Fibroblast of lung (primary cell): ENCODE data around the gene SYNE1. TPM values are rescaled to one million over a fixed set of nuclear protein-coding genes. Genes with fewer than 3 reads are reported as not detected.

Source experiments
- DNase-seq, 2 donors: peaks; one replicate each; pipeline versions ENCODE4 v3.0.0 to v3.0.0-alpha.2; 2010; ENCODE audit warnings: low read depth in 2 of 2
- H2AFZ ChIP-seq: 2 replicates; pipeline ENCODE4 v1.5.1; 2012; ENCODE audit warnings: low read length, control low read depth, inconsistent platforms
- H3K27ac ChIP-seq: 2 replicates; pipeline ENCODE4 v1.5.1; 2011; ENCODE audit warnings: low read length, control low read depth; ENCODE audit not compliant: insufficient read depth
- H3K27me3 ChIP-seq: 2 replicates; pipeline ENCODE4 v1.5.1; 2011; ENCODE audit warnings: mild to moderate bottlenecking, low read length; ENCODE audit not compliant: control insufficient read depth, insufficient read depth
- H3K36me3 ChIP-seq: 2 replicates; pipeline ENCODE4 v1.5.1; 2011; ENCODE audit warnings: low read length; ENCODE audit not compliant: control insufficient read depth, insufficient read depth
- H3K4me1 ChIP-seq: 2 replicates; pipeline ENCODE4 v1.5.1; 2011; ENCODE audit warnings: low read length; ENCODE audit not compliant: control insufficient read depth, insufficient read depth; ENCODE audit errors: extremely low read depth
- H3K4me2 ChIP-seq: 2 replicates; pipeline ENCODE4 v1.5.1; 2011; ENCODE audit warnings: low read length, control low read depth; ENCODE audit not compliant: insufficient read depth; ENCODE audit errors: extremely low read depth
- H3K4me3 ChIP-seq, 4 experiments: fragments of 200-600 bp in 1 of 4; sonication (generic) in 1 of 4; replicated peaks in 1 of 4; 2 replicates each; pipeline ENCODE4 v1.5.1; 2011 to 2016; ENCODE audit warnings: low read length in 4 of 4, low read depth in 3 of 4, mild to moderate bottlenecking in 3 of 4, control low read depth in 2 of 4, inconsistent platforms in 1 of 4, mixed read lengths in 1 of 4; ENCODE audit not compliant: insufficient read depth in 1 of 4; ENCODE audit errors: control extremely low read depth in 1 of 4
- H3K79me2 ChIP-seq: 2 replicates; pipeline ENCODE4 v1.5.1; 2012; ENCODE audit warnings: mild to moderate bottlenecking, low read length, inconsistent platforms; ENCODE audit not compliant: control insufficient read depth, insufficient read depth
- H3K9ac ChIP-seq: 2 replicates; pipeline ENCODE4 v1.5.1; 2011; ENCODE audit warnings: mild to moderate bottlenecking, low read length, control low read depth; ENCODE audit not compliant: insufficient read depth
- H3K9me3 ChIP-seq: 2 replicates; pipeline ENCODE4 v1.5.1; 2012; ENCODE audit warnings: low read depth, low read length; ENCODE audit not compliant: control insufficient read depth, insufficient read depth
- H4K20me1 ChIP-seq: 2 replicates; pipeline ENCODE4 v1.5.1; 2011; ENCODE audit warnings: low read length; ENCODE audit not compliant: control insufficient read depth, insufficient read depth; ENCODE audit errors: extremely low read depth
- CTCF ChIP-seq, 2 donors: IDR thresholded peaks in 1 of 2; conservative IDR thresholded peaks in 1 of 2; 1 replicate in 1 of 2; 2 replicates in 1 of 2; pipeline ENCODE4 v1.5.1; 2011 to 2012; ENCODE audit warnings: low read length in 2 of 2, control low read depth in 1 of 2, inconsistent platforms in 1 of 2, low read depth in 1 of 2, mild to moderate bottlenecking in 1 of 2
- EZH2 ChIP-seq: IDR thresholded peaks from 2 replicates; pipeline ENCODE4 v1.5.1; 2012; ENCODE audit warnings: low read length, control low read depth, mild to moderate bottlenecking; ENCODE audit errors: missing control alignments
- polyA plus RNA-seq, 2 donors: library from polyadenylated mRNA; depleted of rRNA in 1 of 2; stranded (reverse) in 1 of 2; unstranded in 1 of 2; fragments of >200 nt; gene quantifications; 2 replicates each; pipeline ENCODE4 v1.2.1, GENCODE V29; 2011 to 2012; ENCODE audit warnings: missing spikeins in 1 of 2
- total RNA-seq: library from RNA; depleted of rRNA; stranded (reverse); fragments of >200 nt; gene quantifications from 2 replicates; pipeline ENCODE4 v1.2.1, GENCODE V29; 2014

SYNE1 gene
- total and polyA plus RNA-seq, 2 donors (not counting 1 experiment from before 2014, with no cell fraction given): 21.7 to 219 TPM

GRCh38 chr6:152598421-152598820 lies 38.7 kb downstream of the SYNE1 start:
- H3K79me2 ChIP-seq: no peaks in the 10 kb centered on the region
- no peak overlapping the region for H2AFZ ChIP-seq
- H3K4me2 ChIP-seq: no peak overlapping the region
- DNase-seq: no peak
- H4K20me1 ChIP-seq: no peaks in the 10 kb centered on the region
- no peaks in the 10 kb centered on the region for H3K27me3 ChIP-seq
- H3K27ac ChIP-seq: no peak overlapping the region
- no peak for TF ChIP-seq CTCF (conservative IDR thresholded peaks at IDR 0.05 in 1 of 2, IDR thresholded peaks at IDR 0.05 in 1 of 2; ENCODE audit: low read depth in 1 of 2, low read length in 2 of 2)
- TF ChIP-seq EZH2: no peak
- no peaks in the 10 kb centered on the region for H3K4me1 ChIP-seq
- no peak overlapping the region for H3K9ac ChIP-seq
- no peak overlapping the region for H3K4me3 ChIP-seq
- H3K9me3 ChIP-seq: no peaks in the 10 kb centered on the region
- H3K36me3 ChIP-seq: no peaks in the 10 kb centered on the region

GRCh38 chr6:152596726-152597125 lies 40.4 kb downstream of the SYNE1 start:
- H3K27ac ChIP-seq: no peak overlapping the region
- H2AFZ ChIP-seq: no peak overlapping the region
- no peaks in the 10 kb centered on the region for H3K4me1 ChIP-seq
- no peak overlapping the region for H3K4me2 ChIP-seq
- DNase-seq: no peak
- no peak overlapping the region for H3K4me3 ChIP-seq
- H4K20me1 ChIP-seq: no peaks in the 10 kb centered on the region
- H3K79me2 ChIP-seq: no peaks in the 10 kb centered on the region
- no peaks in the 10 kb centered on the region for H3K36me3 ChIP-seq
- H3K9ac ChIP-seq: no peak overlapping the region
- no peaks in the 10 kb centered on the region for H3K27me3 ChIP-seq
- TF ChIP-seq CTCF (conservative IDR thresholded peaks at IDR 0.05 in 1 of 2, IDR thresholded peaks at IDR 0.05 in 1 of 2; ENCODE audit: low read depth in 1 of 2, low read length in 2 of 2): no peak
- TF ChIP-seq EZH2: no peak
- H3K9me3 ChIP-seq: no peaks in the 10 kb centered on the region

GRCh38 chr6:152595499-152595898 lies 41.7 kb downstream of the SYNE1 start:
- DNase-seq: no peak
- H3K79me2 ChIP-seq: no peaks in the 10 kb centered on the region
- H2AFZ ChIP-seq: no peak overlapping the region

More at GRCh38 chr6:152595499-152595898, 41.7 kb downstream of the SYNE1 start:
- no peaks in the 10 kb centered on the region for H4K20me1 ChIP-seq
- no peak overlapping the region for H3K27ac ChIP-seq
- no peak overlapping the region for H3K4me3 ChIP-seq
- H3K4me2 ChIP-seq: no peak overlapping the region
- H3K27me3 ChIP-seq: no peaks in the 10 kb centered on the region
- no peak overlapping the region for H3K9ac ChIP-seq
- no peaks in the 10 kb centered on the region for H3K36me3 ChIP-seq
- TF ChIP-seq CTCF (conservative IDR thresholded peaks at IDR 0.05 in 1 of 2, IDR thresholded peaks at IDR 0.05 in 1 of 2; ENCODE audit: low read depth in 1 of 2, low read length in 2 of 2) (peak; percentile 44 to 56), EZH2 (no peak)
- no peaks in the 10 kb centered on the region for H3K4me1 ChIP-seq
- no peaks in the 10 kb centered on the region for H3K9me3 ChIP-seq
